IPS-18c (cell line): Measurements from ENCODE around the gene OR5AC2.

Experiments used
- H3K4me3 ChIP-seq: 2 replicates; pipeline ENCODE4 v1.7.0; 2013; ENCODE audit warnings: low read depth, mild to moderate bottlenecking, low read length, moderate library complexity; ENCODE audit not compliant: insufficient read depth
- H3K9me3 ChIP-seq: one replicate; pipeline ENCODE4 v1.6.1; 2013; ENCODE audit warnings: mild to moderate bottlenecking, low read length, moderate library complexity; ENCODE audit not compliant: control insufficient read depth, insufficient read depth

The OR5AC2 gene

GRCh38 chr3:98110550-98110908 lies 23.6 kb downstream of the OR5AC2 start:
- Histone ChIP-seq H3K9me3 (peaks cover 8% of the 10 kb centered on the region), H3K4me3 (no peak overlapping the region)

DNA sequence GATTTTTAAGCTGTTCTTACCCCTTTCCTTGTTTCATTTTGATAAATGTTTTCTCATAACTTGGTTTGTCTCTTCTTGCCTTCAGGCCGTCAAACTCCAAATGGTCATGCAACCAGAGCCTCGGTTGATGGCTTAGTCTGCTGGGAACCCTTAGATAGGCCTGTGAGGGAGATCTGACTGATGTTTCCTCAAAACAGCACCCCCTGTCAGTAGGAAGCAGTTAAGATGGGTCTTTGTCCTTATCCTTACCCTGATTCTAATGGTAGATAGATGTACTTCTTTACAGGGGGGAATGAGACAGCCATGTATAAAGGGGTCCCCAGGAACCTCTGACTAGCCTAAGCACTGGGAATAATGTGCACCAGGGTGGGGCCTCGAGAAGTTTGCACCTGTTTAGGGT lies 27.3 kb downstream of the OR5AC2 start:
- Histone ChIP-seq H3K4me3 (no peak overlapping the region), H3K9me3 (peaks cover 10% of the 10 kb centered on the region)

- Histone ChIP-seq H3K4me3 (no peak overlapping the region), H3K9me3 (peaks cover 8% of the 10 kb centered on the region)
Measured at GRCh38 chr3:98115717-98116116, 28.7 kb downstream of the OR5AC2 start.

DNA sequence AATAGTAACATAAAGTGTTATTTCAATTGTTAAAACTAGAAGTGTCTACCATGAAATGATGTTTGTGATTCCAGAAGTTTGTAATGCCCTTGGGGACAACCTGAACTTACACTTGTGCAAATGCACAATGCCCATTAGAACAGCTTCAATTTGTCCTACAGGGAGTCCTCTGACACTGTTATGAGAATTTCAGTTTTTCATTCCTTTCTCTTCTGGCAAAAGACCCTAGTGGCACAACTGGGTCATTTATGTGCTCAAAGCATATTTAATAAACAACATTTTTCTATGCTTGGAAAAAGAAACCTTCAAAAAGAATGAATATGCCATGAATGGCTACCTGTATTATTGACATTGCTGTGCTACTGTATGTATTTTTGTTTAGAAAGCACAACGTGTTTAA lies 43.4 kb downstream of the OR5AC2 start, which contains the start of gene OR5H1:
TSS of gene OR5H1 (plus strand) at position 301 of the 400 bp plus-strand sequence. CDS start 1,977 bp downstream, outside the sequence.
- Histone ChIP-seq H3K4me3 (no peak within 1 kb of the TSS), H3K9me3 (no peaks in the 10 kb centered on the region)

DNA sequence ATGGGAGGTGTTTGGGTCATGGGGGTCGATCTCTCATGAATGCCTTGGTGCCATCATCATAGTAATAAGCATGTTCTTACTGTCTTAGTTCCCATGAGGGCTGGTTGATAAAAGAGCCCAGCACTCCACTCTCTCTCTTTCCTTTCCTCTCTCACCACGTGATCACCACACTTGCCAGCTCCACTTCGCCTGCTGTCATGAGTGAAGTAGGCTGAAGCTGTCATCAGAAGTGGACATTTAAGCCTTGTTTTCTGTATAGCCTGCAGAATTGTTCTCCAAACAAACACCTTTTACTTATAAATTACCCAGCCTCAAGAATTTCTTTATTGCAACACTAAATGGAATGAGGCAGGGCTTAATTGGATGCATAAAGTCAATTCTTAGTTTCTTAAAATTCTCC lies 49.7 kb downstream of the OR5AC2 start:
- Histone ChIP-seq H3K9me3 (no peaks in the 10 kb centered on the region), H3K4me3 (no peak overlapping the region)
